NT2/D1 (cell line): ENCODE measurements around the gene NOP56.

Source experiments
- SUZ12 ChIP-seq: IDR thresholded peaks from 2 replicates; pipeline ENCODE4 v1.6.1; 2011; ENCODE audit not compliant: insufficient read length, insufficient read depth; ENCODE audit errors: extremely low read depth
- ZNF274 ChIP-seq: IDR thresholded peaks from 2 replicates; pipeline ENCODE4 v1.6.1; 2011; ENCODE audit warnings: mild to moderate bottlenecking, low read depth, low read length

GRCh38 chr20:2696646-2697045, 44.2 kb downstream of the NOP56 start:
- no peak for TF ChIP-seq SUZ12
- no peak for TF ChIP-seq ZNF274
